Osteocyte (in vitro differentiated cells): ENCODE data around the gene ARHGAP4. TPM values are rescaled to one million over a fixed set of nuclear protein-coding genes. Genes with fewer than 3 reads are reported as not detected.
A peak's percentile ranks its signal among the peaks of the same experiment; 100 is the strongest.

Experiments used
- DNase-seq: peaks from one replicate; pipeline ENCODE4 v3.0.0; 2021; ENCODE audit warnings: mixed read lengths; ENCODE audit not compliant: unreplicated experiment; ENCODE audit errors: extremely low spot score
- H3K27ac Mint-ChIP-seq: one replicate; pipeline ENCODE4 v1.8.0; 2021; ENCODE audit warnings: mild to moderate bottlenecking, mixed read lengths; ENCODE audit not compliant: unreplicated experiment
- H3K27me3 Mint-ChIP-seq: one replicate; pipeline ENCODE4 v1.8.0; 2021; ENCODE audit warnings: mixed read lengths; ENCODE audit not compliant: unreplicated experiment
- H3K36me3 Mint-ChIP-seq: one replicate; pipeline ENCODE4 v1.8.0; 2021; ENCODE audit warnings: mixed read lengths; ENCODE audit not compliant: unreplicated experiment
- H3K4me1 Mint-ChIP-seq: one replicate; pipeline ENCODE4 v1.8.0; 2021; ENCODE audit warnings: mixed read lengths; ENCODE audit not compliant: unreplicated experiment
- H3K4me3 Mint-ChIP-seq: one replicate; pipeline ENCODE4 v1.8.0; 2021; ENCODE audit warnings: mild to moderate bottlenecking, moderate library complexity, mixed read lengths; ENCODE audit not compliant: unreplicated experiment
- H3K9me3 Mint-ChIP-seq: one replicate; pipeline ENCODE4 v1.8.0; 2021; ENCODE audit warnings: mixed read lengths; ENCODE audit not compliant: unreplicated experiment
- CTCF ChIP-seq: fragments of 200-600 bp; sonication (generic); IDR thresholded peaks from 2 replicates; pipeline ENCODE4 v1.5.0; 2021; ENCODE audit warnings: antibody characterized with exemption, mild to moderate bottlenecking, moderate library complexity
- total RNA-seq: library from RNA; stranded (reverse); gene quantifications from 2 replicates; pipeline ENCODE4 v1.2.1, GENCODE V29; 2021

The ARHGAP4 gene
- total RNA-seq, 1 donor from 2014 or later, result 5.3 TPM

GRCh38 chrX:153886915-153887314 lies 39.1 kb downstream of the ARHGAP4 start:
- no peak for TF ChIP-seq CTCF
- no peak overlapping the region for H3K27ac Mint-ChIP-seq
- no peak for DNase-seq
- peaks cover 9% of the 10 kb centered on the region for H3K27me3 Mint-ChIP-seq
- no peak overlapping the region for H3K4me3 Mint-ChIP-seq
- no peaks in the 10 kb centered on the region for H3K36me3 Mint-ChIP-seq
- H3K9me3 Mint-ChIP-seq, result no peaks in the 10 kb centered on the region
- H3K4me1 Mint-ChIP-seq, result peaks cover 9% of the 10 kb centered on the region

DNA sequence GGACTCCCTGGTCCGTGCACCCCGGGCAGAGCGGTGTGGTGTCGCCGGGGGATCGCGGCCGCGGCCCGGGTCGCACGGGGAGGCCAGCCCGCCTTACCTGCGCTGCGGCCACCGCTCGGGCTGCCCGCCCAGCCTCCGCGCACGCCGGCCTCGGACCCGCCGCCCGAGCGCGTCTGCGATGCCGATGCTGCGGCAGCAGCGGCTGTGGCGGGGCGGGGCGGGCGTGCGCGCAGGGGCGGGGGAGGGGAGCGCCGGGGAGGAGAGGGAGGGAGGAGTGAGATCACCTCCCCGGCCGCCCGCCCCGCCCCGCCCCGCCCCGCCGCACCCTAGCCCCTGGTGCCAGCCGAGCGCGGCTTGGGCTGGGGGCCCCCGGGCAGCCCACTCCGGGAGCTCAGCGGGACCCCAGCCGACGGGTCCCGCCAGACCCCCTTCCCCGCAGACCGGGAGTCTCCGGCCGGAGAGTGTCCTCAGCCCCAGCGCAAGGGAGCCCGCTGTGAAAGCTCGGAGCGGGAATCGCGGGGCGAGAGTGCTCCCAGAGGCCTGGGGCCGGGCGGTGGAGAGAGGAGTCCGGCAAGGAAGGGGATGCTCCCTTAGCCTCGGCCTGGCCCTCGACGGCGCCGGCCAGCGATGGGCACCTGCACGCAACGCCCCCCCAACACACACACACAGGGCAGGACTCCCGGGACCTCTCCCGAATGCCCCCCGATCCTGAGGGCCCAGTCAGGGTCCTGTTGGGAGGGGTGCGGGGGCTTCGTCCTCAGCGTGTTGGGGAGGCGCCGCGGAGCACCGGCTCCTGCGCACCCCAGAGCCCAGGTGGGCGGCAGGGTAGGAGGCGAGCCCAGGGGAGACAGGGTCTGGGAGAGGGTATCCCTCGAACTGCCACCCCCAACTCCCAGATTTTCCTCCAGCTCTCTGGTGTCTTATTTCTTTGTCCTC lies 39.8 kb downstream of the ARHGAP4 start, which contains the start of gene L1CAM:
L1CAM (minus strand) TSS at position 206 of the 936 bp plus-strand sequence. CDS start 10,337 bp downstream, outside the sequence.
- H3K9me3 Mint-ChIP-seq, result no peaks in the 10 kb centered on the region
- H3K36me3 Mint-ChIP-seq, result no peaks in the 10 kb centered on the region
- peaks cover 9% of the 10 kb centered on the region for H3K27me3 Mint-ChIP-seq
- H3K27ac Mint-ChIP-seq, result no peak within 1 kb of the TSS
- H3K4me3 Mint-ChIP-seq, result peak within 1 kb of the TSS; percentile 52
- DNase-seq, result no peak
- peaks cover 9% of the 10 kb centered on the region for H3K4me1 Mint-ChIP-seq
- no peak for TF ChIP-seq CTCF

GRCh38 chrX:153885208-153885787 lies 40.8 kb downstream of the ARHGAP4 start:
- DNase-seq, result no peak
- no peaks in the 10 kb centered on the region for H3K9me3 Mint-ChIP-seq
- no peaks in the 10 kb centered on the region for H3K36me3 Mint-ChIP-seq
- no peak for TF ChIP-seq CTCF
- H3K4me3 Mint-ChIP-seq, result peak overlapping the region; percentile 52
- H3K27ac Mint-ChIP-seq, result no peak overlapping the region
- peaks cover 10% of the 10 kb centered on the region for H3K4me1 Mint-ChIP-seq
- peaks cover 9% of the 10 kb centered on the region for H3K27me3 Mint-ChIP-seq

DNA sequence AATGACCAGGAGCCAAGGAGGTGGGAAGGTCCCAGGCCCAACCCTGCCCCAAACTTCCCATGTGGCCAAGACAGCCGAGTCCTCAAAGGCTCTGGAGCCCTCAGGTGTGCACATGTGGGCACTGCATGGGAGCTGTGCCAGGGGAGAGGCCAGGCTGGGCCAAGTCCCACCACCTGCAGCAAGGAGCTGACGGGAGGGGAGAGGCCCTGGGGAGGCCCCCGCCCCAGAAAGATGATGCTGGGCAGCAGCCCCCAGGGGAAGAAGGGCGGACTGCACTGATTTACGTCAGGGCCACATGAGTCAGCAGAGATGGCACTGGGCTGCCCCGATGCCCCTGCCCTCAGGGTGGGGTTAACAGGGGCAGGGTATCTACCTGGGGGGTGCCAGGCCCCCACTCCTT lies 41.5 kb downstream of the ARHGAP4 start:
- no peaks in the 10 kb centered on the region for H3K36me3 Mint-ChIP-seq
- H3K27me3 Mint-ChIP-seq, result peaks cover 7% of the 10 kb centered on the region
- H3K4me1 Mint-ChIP-seq, result peaks cover 10% of the 10 kb centered on the region
- no peak overlapping the region for H3K4me3 Mint-ChIP-seq
- no peak for DNase-seq
- H3K9me3 Mint-ChIP-seq, result no peaks in the 10 kb centered on the region
- no peak for TF ChIP-seq CTCF
- H3K27ac Mint-ChIP-seq, result no peak overlapping the region

GRCh38 chrX:153884136-153884535 lies 41.9 kb downstream of the ARHGAP4 start:
- Mint-ChIP-seq H3K36me3 (no peaks in the 10 kb centered on the region), H3K27ac (no peak overlapping the region), H3K4me3 (no peak overlapping the region), H3K27me3 (peaks cover 7% of the 10 kb centered on the region), H3K4me1 (peaks cover 13% of the 10 kb centered on the region), H3K9me3 (no peaks in the 10 kb centered on the region)
- TF ChIP-seq CTCF, result no peak
- no peak for DNase-seq
